ENCODE results near the gene NMRAL1. TPM values are rescaled to one million over a fixed set of nuclear protein-coding genes. Genes with fewer than 3 reads are reported as not detected.

NMRAL1 gene
- total RNA-seq, 1 donor from 2014 or later, result 28.5 TPM

- H3K27ac ChIP-seq (ENCODE audit: low read depth, low read length), result no peak overlapping the region
- H4K20me1 ChIP-seq (ENCODE audit: insufficient read depth, low read length), result peaks cover 11% of the 10 kb centered on the region
- no peak for DNase-seq (ENCODE audit: low read depth)
- H3K4me2 ChIP-seq (ENCODE audit: low read length), result no peak overlapping the region
- no peak overlapping the region for H3K4me3 Mint-ChIP-seq (ENCODE audit: unreplicated experiment)
- no peak overlapping the region for H3K9ac ChIP-seq (ENCODE audit: low read length)
- peaks cover 9% of the 10 kb centered on the region for H3K36me3 Mint-ChIP-seq (ENCODE audit: low read depth, unreplicated experiment)
- H3K9me3 Mint-ChIP-seq (ENCODE audit: unreplicated experiment), result no peaks in the 10 kb centered on the region
- no peak for FAIRE-seq
- H3K9me3 ChIP-seq (ENCODE audit: insufficient read depth, low read depth, low read length), result no peaks in the 10 kb centered on the region
- no peak overlapping the region for H3K4me3 ChIP-seq (ENCODE audit: insufficient read depth, low read depth, low read length)
- no peaks in the 10 kb centered on the region for H3K4me1 ChIP-seq (ENCODE audit: insufficient read depth, low read length)
- peaks cover 53% of the 10 kb centered on the region for H3K36me3 ChIP-seq (ENCODE audit: insufficient read depth, low read length)
- H3K27me3 Mint-ChIP-seq (ENCODE audit: low read depth, unreplicated experiment), result no peaks in the 10 kb centered on the region
- no peaks in the 10 kb centered on the region for H3K27me3 ChIP-seq (ENCODE audit: insufficient read depth, low read length)
- TF ChIP-seq EZH2 (IDR thresholded peaks at IDR 0.05; ENCODE audit: insufficient read depth, low read length) (no peak), CTCF (IDR thresholded peaks at IDR 0.05; ENCODE audit: insufficient read depth, low read depth, low read length) (no peak)
- no peak overlapping the region for H3K27ac Mint-ChIP-seq (ENCODE audit: unreplicated experiment)
- H3K79me2 ChIP-seq (ENCODE audit: insufficient read depth, low read length), result peaks cover 21% of the 10 kb centered on the region
- no peak overlapping the region for H2AFZ ChIP-seq (ENCODE audit: low read depth, low read length)
- peaks cover 3% of the 10 kb centered on the region for H3K4me1 Mint-ChIP-seq (ENCODE audit: low read depth, unreplicated experiment)
Measured at GRCh38 chr16:4437366-4437765, 37.1 kb downstream of the NMRAL1 start.

DNA sequence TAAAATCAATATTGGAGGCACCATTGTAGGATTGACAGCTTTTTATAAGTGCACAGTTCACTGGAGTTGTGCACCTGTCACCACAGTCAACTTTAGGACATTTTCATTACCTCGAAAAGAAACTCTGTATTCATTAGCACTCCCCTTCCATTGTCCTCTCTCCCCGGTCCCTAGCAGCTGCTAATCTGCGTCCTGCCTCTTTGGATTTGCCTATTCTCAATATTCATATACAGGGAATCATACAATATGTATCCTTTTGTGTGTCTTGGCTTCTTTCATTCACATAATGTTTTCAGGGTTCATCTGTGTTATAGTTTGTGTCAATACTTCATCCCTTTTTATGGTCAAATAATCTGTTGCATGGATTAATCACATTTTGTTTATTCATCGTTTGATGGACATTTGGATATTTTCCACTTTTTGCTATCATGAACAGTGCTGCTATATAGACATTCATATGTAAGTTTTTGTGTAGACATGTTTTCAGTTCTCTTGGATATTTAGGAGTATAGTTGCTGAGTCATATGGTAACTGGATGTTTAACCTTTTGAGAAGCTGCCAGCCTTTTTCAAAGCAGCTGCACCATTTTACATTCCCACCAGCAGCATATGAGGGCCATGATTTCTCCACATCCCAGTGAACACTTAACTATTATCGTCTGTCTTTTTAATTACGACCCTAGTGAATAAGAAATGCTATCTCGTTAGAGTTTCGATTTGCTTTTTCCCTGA, 38.9 kb downstream of the NMRAL1 start:
- H3K36me3 ChIP-seq (ENCODE audit: insufficient read depth, low read length), result peaks cover 44% of the 10 kb centered on the region
- no peak overlapping the region for H3K27ac ChIP-seq (ENCODE audit: low read depth, low read length)
- no peaks in the 10 kb centered on the region for H3K9me3 ChIP-seq (ENCODE audit: insufficient read depth, low read depth, low read length)
- no peak overlapping the region for H3K27ac Mint-ChIP-seq (ENCODE audit: unreplicated experiment)
- no peaks in the 10 kb centered on the region for H3K4me1 ChIP-seq (ENCODE audit: insufficient read depth, low read length)
- H3K9ac ChIP-seq (ENCODE audit: low read length), result no peak overlapping the region
- no peak overlapping the region for H3K4me3 ChIP-seq (ENCODE audit: insufficient read depth, low read depth, low read length)
- TF ChIP-seq EZH2 (IDR thresholded peaks at IDR 0.05; ENCODE audit: insufficient read depth, low read length), result no peak
- no peak for TF ChIP-seq CTCF (IDR thresholded peaks at IDR 0.05; ENCODE audit: insufficient read depth, low read depth, low read length)
- no peak for DNase-seq (ENCODE audit: low read depth)
- H3K27me3 ChIP-seq (ENCODE audit: insufficient read depth, low read length), result no peaks in the 10 kb centered on the region
- H3K4me1 Mint-ChIP-seq (ENCODE audit: low read depth, unreplicated experiment), result peaks cover 3% of the 10 kb centered on the region
- peaks cover 12% of the 10 kb centered on the region for H4K20me1 ChIP-seq (ENCODE audit: insufficient read depth, low read length)
- no peaks in the 10 kb centered on the region for H3K9me3 Mint-ChIP-seq (ENCODE audit: unreplicated experiment)
- H3K4me3 Mint-ChIP-seq (ENCODE audit: unreplicated experiment), result no peak overlapping the region
- peaks cover 14% of the 10 kb centered on the region for H3K36me3 Mint-ChIP-seq (ENCODE audit: low read depth, unreplicated experiment)
- peaks cover 35% of the 10 kb centered on the region for H3K79me2 ChIP-seq (ENCODE audit: insufficient read depth, low read length)
- no peak for FAIRE-seq
- no peaks in the 10 kb centered on the region for H3K27me3 Mint-ChIP-seq (ENCODE audit: low read depth, unreplicated experiment)
- no peak overlapping the region for H2AFZ ChIP-seq (ENCODE audit: low read depth, low read length)
- H3K4me2 ChIP-seq (ENCODE audit: low read length), result no peak overlapping the region

All from astrocyte (in vitro differentiated cells and primary cell).